NT2/D1 (cell line): ENCODE measurements around the gene MCCD1.

ENCODE experiments used
- YY1 ChIP-seq: IDR thresholded peaks from 2 replicates; pipeline ENCODE4 v1.6.1; 2011; ENCODE audit not compliant: insufficient read length, insufficient read depth
- ZNF274 ChIP-seq: IDR thresholded peaks from 2 replicates; pipeline ENCODE4 v1.6.1; 2011; ENCODE audit warnings: mild to moderate bottlenecking, low read depth, low read length

DNA sequence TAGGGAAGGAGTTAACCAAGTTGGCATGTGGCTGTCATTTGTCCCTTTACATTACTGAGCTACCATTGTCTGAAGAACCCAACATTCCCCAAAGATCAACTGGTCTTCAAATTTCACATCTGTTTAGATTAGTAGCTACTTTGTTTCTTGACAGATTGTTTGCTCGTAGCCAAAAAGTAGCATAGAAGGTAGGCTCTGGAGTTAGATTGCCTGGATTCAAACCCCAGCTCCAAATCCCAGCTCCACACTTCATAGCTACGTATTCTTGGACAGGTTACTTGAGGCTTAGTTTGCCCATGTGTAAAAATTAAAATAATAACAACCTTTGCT is 19.7 kb downstream of the MCCD1 start:
- no peak for TF ChIP-seq ZNF274
- TF ChIP-seq YY1: no peak
